Measurements from ENCODE around the gene PAPSS2.
"Not testable (repeated sequence)": the region's sequence is repeated elsewhere in the genome, so short reads cannot be mapped to it uniquely, and the experiment has no call there.

The PAPSS2 gene

DNA sequence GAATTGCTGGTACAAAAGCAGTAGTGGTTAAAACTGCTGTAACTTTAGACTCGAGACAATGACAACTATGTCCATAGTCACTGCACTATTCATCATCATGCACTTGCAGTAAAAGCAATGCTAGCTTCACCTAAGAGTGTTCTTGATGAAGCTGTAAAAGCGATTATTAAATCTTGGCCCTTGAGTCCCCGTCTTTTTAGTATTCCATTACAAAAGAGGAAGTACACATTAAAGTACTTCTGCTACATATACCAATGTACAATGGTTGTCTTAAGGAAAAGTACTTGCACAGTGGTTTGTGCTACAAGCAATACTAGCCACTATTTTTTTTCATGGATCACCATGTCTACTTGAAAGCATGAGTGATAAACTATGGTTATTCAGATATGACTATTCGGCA lies 80.0 kb downstream of the PAPSS2 start:
- DNase-seq (ENCODE audit: insufficient read length, low spot score) (no peak), FAIRE-seq (no peak)

DNA sequence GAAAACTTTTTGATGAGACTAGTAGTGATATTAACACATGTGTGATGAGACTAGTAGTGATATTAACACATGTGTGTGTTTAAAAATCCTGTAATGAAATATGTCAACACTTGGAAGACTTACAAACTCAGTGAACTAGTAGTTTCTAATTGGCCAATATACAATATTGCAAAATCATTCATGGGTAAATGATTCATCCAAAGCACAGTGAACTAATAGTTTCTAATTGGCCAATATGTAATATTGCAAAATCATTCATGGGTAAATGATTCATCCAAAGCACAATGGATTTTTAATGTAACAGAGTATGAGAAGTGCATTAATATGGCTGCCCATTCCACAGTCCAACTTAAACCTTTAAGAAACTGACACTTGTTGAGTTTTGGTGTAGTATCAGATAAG lies 80.6 kb downstream of the PAPSS2 start:
- DNase-seq (ENCODE audit: insufficient read length, low spot score): no peak
- no peak for FAIRE-seq

DNA sequence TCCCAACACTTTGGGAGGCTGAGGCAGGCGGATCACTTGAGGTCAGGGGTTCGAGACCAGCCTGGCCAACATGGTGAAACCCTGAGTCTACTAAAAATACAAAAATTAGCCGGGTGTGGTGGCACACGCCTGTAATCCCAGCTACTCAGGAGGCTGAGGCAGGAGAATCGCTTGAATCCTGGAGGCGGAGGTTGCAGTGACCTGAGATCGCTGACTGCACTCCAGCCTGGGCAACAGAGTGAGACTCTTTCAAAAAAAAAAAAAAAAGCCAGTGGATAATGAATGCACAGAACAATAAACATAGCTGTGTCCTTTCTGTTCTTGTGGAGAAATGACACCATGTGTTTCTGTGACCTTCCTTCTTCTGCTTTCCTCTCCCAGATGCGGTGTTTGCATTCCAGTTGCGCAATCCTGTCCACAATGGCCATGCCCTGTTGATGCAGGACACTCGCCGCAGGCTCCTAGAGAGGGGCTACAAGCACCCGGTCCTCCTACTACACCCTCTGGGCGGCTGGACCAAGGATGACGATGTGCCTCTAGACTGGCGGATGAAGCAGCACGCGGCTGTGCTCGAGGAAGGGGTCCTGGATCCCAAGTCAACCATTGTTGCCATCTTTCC lies 83.4 kb downstream of the PAPSS2 start:
- not testable (repeated sequence) for FAIRE-seq; DNase-seq (ENCODE audit: insufficient read length, low spot score)

DNA sequence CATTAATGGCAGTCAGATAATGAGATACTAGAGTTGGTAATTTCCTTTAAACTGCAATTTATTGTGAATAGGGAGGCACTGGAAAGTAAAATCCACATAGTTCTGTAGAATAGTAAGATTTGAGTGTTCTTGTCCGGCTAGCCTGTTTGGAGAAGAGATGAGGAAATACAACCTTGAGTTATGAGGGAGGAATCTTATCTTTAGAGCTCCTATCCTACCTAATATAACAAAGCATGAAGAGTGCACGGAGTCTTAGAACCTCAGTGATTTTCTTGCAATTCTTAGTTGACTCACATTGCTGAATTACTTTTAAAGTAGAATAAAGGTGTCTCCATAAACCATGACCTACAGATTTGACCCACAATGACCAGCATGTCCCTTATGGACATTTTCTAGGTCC lies 84.9 kb downstream of the PAPSS2 start:
- FAIRE-seq: no peak

GRCh38 chr10:87746911-87747310 lies 87.2 kb downstream of the PAPSS2 start:
- FAIRE-seq (no peak), DNase-seq (ENCODE audit: insufficient read length, low spot score) (no peak)

More for the DNA sequence above, 84.9 kb downstream of the PAPSS2 start:
- no peak for DNase-seq (ENCODE audit: insufficient read length, low spot score)

DNA sequence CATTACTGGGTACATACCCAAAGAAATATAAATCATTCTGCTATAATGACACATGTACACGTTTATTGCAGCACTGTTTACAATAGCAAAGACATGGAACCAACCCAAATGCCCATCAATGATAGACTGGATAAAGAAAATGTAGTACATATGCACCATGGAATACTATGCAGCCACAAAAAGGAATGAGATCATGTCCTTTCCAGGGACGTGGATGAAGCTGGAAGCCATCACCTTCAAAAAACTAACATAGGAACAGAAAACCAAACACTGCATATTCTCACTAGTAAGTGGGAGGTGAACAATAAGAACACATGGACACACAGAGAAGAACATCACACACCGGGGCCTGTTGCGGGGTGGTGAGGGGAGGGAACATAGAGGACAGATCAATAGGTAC lies 88.6 kb downstream of the PAPSS2 start:
- FAIRE-seq; DNase-seq (ENCODE audit: insufficient read length, low spot score): not testable (repeated sequence)

- no peak for FAIRE-seq
- no peak for DNase-seq (ENCODE audit: insufficient read length, low spot score)
These were observed 90.5 kb downstream of the PAPSS2 start for GRCh38 chr10:87750001-87750671.

- no peak for DNase-seq (ENCODE audit: insufficient read length, low spot score)
- peak; percentile 26 for FAIRE-seq
These were observed 91.1 kb downstream of the PAPSS2 start for GRCh38 chr10:87750817-87751216.

- no peak for FAIRE-seq
- no peak for DNase-seq (ENCODE audit: insufficient read length, low spot score)
These were observed 91.6 kb downstream of the PAPSS2 start for GRCh38 chr10:87751274-87751673.

DNA sequence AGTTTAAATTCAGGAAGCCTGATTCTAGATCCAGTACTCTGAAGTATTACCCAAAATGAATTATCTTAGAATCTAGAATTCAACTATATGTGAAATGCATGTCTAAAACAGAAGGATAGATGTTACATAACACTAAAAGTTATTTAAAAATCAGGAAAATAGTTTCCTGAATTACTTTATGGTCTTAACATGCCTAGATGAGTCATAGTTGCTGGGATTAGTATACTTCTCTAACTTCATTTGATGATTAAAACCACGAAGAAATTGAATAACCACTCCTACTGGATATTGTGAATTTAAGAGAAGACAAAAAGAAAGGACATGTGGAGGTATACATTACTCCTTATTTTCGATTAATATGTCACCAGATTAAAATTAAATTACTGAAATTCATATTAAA lies 92.9 kb downstream of the PAPSS2 start:
- DNase-seq (ENCODE audit: insufficient read length, low spot score) (peak; percentile 19), FAIRE-seq (no peak)

GRCh38 chr10:87753995-87754866 lies 94.6 kb downstream of the PAPSS2 start:
- DNase-seq (ENCODE audit: insufficient read length, low spot score) (no peak), FAIRE-seq (no peak)

DNA sequence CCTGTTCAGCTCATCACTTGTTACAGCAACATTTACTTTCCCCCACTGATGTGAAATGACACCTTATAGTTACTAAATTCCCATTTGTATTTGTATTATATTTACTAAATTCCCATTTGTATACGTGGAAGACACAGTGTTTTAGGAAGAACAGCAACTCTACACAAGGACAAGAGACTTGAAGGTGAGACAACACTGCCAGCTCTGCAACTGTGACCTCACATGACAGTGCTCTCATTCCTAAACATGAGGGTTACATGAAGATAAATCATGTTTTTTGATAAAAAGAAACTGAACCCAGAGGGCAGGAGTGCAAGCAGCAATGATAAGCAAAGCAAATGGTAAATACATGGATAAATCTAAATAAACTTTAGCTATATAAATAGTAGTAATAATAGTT lies 98.0 kb downstream of the PAPSS2 start:
- DNase-seq (ENCODE audit: insufficient read length, low spot score) (no peak), FAIRE-seq (no peak)

GRCh38 chr10:87759551-87759950 lies 99.9 kb downstream of the PAPSS2 start:
- FAIRE-seq (no peak), DNase-seq (ENCODE audit: insufficient read length, low spot score) (no peak)

- DNase-seq (ENCODE audit: insufficient read length, low spot score): no peak
- FAIRE-seq: no peak
These were observed 100.7 kb downstream of the PAPSS2 start for GRCh38 chr10:87760195-87760905.

DNA sequence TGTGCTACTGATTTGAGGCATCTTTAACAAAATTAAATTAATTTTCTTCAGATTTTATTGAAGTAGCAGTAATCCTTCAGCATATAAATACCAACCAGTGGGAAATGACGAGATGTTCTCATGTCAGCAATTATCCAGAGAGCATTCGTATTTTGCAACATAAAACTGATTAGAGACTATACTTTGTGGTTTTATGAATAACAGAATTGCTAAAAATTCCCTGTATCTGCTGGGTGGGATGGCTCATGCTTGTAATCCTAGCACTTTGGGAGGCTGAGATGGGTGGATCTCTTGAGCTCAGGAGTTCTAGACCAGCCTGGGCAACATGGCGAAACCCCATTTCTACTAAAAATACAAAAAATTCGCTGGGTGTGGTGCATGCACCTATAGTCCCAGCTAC lies 101.5 kb downstream of the PAPSS2 start:
- FAIRE-seq (no peak), DNase-seq (ENCODE audit: insufficient read length, low spot score) (no peak)

DNA sequence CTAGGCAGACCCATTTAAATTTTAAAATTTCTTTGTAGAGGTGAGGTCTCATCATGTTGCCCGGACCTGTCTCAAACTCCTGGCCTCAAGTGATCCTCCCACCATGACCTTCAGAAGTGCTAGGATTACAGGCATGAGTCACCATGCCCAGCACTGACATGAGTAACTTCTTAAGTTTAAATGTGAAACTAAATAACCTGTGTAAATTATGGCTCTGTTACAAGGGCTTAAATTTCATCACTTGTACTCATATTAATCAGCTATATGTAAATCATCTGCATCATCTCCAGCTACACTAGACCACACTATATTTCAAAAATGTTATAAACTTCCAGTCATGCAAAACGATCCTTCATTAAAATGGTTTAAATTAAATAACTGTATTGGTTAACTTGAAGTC lies 102.2 kb downstream of the PAPSS2 start:
- FAIRE-seq: peak; percentile 13
- DNase-seq (ENCODE audit: insufficient read length, low spot score): peak; percentile 17

- no peak for FAIRE-seq
- DNase-seq (ENCODE audit: insufficient read length, low spot score): no peak
These were observed 103.6 kb downstream of the PAPSS2 start for GRCh38 chr10:87763086-87763861.

DNA sequence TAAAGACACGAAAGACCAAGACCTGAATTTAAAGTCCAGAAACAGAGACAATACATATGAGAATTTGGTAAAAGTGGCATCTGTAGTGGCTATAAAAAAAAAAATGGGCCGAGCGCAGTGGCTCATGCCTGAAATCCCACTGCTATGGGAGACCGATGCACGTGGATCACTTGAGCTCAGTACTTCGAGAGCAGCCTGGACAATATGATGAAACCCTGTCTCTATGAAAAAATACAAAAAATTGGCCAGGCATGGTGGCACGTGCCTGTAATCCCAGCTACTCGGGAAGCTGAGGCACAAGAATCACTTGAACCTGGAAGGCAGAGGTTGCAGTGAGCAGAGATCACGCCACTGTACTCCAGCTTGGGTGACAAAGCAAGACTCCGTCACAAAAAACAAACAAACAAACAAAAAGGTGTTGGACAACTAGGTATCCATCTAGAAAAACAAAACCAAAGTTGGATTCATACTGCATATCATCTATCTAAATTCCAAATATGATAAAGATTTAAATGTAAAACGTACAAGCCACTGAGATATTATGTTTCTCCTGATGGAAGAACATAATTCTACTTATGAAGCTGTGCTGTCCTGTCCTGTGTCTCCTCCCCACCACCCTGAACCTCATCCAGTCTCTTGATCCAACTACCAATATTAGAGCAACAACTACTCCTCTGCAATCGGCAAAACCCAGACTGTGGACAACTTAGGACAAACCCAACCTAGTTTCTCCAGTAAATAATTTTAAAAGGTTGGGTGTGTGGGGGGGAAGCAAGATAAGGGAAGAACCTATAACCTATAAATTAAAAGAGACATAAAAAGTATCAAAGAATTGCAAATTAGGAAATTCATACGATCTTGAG lies 104.6 kb downstream of the PAPSS2 start:
- no peak for DNase-seq (ENCODE audit: insufficient read length, low spot score)
- no peak for FAIRE-seq

GRCh38 chr10:87765666-87766376 lies 106.1 kb downstream of the PAPSS2 start:
- FAIRE-seq (no peak), DNase-seq (ENCODE audit: insufficient read length, low spot score) (no peak)
